Vagina (tissue), 2 donors: ENCODE results near the gene PACRG.

Source experiments
- POLR2A ChIP-seq, 2 donors: fragments of 450-650 bp; IDR thresholded peaks; one replicate each; pipeline ENCODE4 v1.6.1; 2017; ENCODE audit warnings: antibody characterized with exemption in 2 of 2, mild to moderate bottlenecking in 2 of 2, moderate library complexity in 2 of 2
- POLR2AphosphoS5 ChIP-seq, 2 donors: sonication (generic); formaldehyde crosslinking; IDR thresholded peaks; one replicate each; pipeline ENCODE4 v1.9.0; 2017; ENCODE audit warnings: antibody characterized with exemption in 2 of 2, mild to moderate bottlenecking in 2 of 2, low read depth in 1 of 2; ENCODE audit not compliant: insufficient read depth in 1 of 2
- TF ChIP-seq, protein P1 (sequence below), 3 experiments: fragments of 450-650 bp in 2 of 3; fragments of 200-600 bp in 1 of 3; sonication (generic) in 1 of 3; IDR thresholded peaks; one replicate each; pipeline ENCODE4 v1.5.1; 2017 to 2019; ENCODE audit warnings: antibody characterized with exemption in 3 of 3, mild to moderate bottlenecking in 2 of 3, moderate library complexity in 2 of 3

DNA sequence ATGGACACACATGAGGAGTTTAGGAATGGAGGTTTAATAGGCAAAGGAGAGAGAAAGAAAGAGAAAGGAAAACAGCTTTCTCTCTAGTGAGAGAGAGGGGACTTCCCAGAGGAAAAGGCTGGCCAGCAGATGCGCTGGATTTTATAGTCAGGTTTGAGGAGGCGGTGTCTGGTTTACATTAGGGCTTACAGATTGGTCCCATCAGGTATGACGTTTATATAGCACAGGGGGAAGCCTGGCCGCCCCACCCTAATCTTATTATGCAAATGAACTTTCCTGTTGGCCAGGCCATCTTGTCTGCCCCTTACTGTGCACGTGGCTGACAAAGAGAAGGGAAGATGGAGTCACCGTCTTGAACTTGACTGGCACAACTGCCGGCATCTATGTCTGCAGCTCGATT is 600.1 kb downstream of the PACRG start:
- TF ChIP-seq, protein P1, sequence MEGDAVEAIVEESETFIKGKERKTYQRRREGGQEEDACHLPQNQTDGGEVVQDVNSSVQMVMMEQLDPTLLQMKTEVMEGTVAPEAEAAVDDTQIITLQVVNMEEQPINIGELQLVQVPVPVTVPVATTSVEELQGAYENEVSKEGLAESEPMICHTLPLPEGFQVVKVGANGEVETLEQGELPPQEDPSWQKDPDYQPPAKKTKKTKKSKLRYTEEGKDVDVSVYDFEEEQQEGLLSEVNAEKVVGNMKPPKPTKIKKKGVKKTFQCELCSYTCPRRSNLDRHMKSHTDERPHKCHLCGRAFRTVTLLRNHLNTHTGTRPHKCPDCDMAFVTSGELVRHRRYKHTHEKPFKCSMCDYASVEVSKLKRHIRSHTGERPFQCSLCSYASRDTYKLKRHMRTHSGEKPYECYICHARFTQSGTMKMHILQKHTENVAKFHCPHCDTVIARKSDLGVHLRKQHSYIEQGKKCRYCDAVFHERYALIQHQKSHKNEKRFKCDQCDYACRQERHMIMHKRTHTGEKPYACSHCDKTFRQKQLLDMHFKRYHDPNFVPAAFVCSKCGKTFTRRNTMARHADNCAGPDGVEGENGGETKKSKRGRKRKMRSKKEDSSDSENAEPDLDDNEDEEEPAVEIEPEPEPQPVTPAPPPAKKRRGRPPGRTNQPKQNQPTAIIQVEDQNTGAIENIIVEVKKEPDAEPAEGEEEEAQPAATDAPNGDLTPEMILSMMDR (IDR thresholded peaks at IDR 0.05), result no peak
- TF ChIP-seq POLR2A (IDR thresholded peaks at IDR 0.05) (no peak), POLR2AphosphoS5 (IDR thresholded peaks at IDR 0.05; ENCODE audit: insufficient read depth in 1 of 2, low read depth in 1 of 2) (no peak)
